Measurements from ENCODE around the gene MAGI1. TPM values are rescaled to one million over a fixed set of nuclear protein-coding genes. Genes with fewer than 3 reads are reported as not detected.

Gene MAGI1
- total RNA-seq, 1 donor from 2014 or later: 13.7 TPM

DNA sequence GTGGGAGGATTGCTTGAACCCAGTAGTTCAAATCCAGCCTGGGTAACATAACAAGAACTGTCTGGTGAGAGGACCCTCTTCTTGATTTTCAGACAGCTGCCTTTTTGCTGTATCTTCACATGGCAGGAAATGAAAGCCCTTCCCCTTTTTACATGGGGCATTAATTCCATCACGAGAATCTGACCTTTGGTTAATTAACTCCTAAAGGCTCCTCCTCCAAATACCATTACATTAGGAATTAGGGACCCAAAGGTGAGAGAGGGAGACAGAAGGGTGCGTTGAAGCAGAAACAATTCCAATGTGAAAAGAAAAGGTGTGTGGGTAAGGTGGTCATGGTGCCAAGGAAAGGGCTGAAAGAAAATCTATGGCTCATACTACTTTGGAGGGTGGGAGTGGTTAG is 536.2 kb downstream of the MAGI1 start:
- ATAC-seq: no peak

DNA sequence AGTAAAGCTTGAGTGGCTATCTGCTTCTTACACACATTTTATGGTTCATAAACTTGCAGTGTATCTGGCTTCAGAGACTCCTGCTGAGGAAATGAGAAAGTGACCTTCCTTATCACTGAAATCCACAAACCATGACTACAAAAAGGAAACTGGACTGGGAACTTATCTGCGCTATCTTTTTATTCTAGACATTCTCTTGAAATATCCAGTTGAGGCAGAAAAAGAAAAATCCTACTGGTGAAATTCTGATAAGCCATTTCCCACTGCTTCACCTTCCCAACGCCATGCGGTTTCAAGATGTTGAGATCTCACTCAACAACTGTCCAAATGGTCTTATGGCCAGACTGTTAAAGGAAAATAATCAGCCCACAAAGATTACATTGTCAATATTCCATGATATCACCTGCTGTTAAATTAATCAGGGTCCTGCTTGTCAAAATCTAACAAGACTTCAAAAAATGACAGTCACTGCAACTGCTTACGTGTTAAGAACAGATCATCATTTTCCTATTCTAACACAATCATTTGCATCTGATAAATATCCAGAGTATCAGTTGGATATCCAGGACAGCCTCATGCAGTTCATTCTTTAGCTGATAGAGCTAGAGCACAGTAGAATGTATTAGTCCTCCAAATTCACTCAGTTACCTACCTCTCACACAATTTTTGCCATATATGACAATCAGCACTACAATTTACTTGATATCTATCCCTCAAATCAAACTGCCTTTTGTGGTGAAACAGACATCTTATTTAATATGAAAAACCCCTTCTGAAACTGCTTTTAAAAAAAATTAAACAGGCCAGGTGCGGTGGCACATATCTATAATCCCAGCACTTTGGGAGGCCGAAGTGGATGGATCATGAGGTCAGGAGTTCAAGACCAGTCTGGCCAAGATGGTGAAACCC is 538.1 kb downstream of the MAGI1 start:
- no peak for ATAC-seq

DNA sequence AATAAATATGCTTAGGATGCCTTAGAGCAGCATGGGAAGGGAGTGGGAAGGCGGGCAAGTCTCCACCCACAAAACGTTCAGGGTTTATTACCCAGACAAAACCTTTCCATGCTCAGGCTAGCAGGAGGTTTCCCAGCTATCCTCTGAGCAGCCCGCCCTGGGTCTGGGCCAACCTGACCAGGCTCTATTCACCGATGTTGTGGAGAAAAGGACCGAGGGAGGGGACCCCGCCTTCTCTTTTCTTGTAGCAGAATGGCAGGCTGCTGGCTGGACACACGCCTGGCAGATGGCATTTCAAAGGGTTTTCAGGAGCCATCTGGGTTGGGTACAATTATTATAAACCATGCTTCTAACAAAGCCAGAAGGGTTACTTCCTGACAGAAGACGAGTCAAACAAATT is 540.9 kb downstream of the MAGI1 start:
- ATAC-seq: no peak

DNA sequence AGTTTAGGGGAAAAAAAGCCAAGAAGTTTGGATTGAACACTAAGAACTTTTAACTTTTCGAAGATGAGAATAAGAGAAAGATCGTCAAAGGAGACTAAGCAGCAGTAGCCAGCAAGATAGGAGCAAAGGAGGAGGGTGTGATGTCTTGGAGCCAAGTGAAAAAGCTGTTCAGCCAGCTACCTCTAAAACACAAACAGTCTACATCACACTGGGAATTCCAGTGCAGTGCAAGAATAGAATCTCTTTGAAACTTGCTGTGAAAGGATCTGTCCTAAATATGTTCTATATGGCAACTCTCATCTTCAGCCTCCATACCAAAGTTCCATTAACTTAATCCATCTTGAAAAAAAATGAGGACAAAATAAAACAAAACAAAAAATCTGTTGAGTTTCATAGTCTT is 541.5 kb downstream of the MAGI1 start:
- no peak for ATAC-seq

DNA sequence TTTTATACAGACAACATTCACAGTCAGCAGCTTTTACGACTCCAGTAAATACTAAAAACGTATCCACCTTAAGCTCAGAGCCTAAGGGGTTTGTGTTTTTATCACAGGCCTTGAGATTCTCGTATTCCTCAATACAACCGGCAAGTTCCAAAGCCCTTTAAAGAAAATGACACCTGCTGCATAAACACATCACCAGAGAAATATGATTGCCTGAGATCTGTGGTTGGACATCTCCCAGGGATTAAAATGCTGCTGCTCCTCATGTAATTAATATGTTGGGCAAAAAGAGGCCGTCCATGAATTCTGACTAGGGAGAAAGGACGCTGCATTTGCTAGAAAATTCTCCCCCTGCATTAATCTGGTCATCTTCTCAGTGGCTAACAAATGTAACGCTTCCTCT is 544.8 kb downstream of the MAGI1 start:
- ATAC-seq: no peak

DNA sequence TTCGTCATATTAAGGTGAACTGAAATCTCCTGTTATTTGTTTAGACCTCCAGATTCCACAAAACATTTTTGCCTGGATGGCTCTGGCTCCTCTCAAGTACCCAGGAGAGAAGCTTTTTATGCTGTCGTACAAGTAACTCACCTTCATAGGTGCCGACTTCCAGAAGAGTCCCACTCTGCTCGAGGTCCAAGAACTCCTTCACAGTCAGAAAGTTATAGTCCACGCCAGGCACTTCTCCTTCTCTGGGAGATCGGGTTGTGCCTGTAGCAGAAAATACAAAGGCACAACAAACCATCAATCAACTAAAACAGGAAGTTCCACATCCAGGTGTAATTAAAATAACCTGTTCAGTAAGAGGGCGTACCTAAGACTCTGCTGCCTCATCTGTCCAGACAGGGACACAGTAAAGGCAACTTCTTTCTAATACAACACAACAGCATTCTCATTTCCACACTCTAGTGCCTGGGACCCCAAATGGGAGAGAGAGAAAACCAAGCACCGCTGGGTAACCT is 545.3 kb downstream of the MAGI1 start:
- ATAC-seq: peak; percentile 77

DNA sequence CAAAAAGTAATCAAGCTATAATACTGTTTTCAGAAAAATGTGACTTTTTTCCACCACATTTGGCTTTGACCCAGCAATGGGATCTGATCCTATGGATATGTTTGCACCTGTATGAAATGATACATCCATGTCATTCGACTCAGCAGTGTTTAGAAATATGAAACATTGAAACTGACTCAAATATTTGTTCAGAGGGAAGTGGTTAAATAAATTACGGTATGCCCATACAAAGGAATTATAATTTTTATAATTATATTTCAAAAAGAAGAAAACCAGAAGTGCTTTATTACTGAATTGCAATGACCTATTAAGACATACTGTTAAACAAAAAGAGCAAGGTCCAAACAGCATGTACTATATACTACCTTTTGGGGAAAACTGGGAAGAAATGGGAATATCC is 546.5 kb downstream of the MAGI1 start:
- ATAC-seq: no peak

DNA sequence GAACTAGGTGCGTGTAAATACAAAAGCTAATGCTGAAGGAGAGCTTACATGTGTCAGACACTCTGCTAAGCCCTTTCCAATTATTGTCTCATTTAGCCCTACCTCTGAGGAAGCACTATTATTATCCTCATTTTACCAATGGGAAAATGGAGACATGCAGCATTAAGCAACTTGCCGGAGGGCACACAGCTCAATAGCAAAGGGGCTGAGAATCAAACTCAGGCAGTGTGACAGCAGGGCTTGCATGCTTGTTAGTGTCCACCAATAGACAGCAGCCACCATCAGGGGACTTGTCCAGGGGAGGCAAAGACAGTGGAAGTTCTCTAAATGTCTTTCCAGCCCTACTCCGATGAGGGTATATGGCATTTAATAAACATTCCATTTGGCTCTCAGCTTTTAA is 548.6 kb downstream of the MAGI1 start:
- no peak for ATAC-seq

DNA sequence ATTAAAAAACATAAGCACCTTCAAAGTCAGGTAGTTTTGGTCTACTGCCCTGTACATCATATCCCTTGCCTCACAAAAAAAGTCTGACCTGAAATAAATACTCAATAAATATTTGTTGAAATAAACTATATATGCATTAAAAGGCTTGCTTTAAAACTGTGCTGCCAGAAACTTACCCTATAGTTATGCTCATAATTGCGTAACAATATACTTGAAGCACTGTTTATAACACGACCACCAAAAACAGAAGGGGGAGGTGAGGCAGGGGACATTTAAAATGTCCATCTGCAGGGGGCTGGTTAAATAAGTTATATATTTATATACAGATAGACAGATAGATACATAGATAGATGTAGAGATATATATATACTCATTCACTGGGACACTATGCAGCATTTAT is 549.5 kb downstream of the MAGI1 start:
- ATAC-seq: no peak

DNA sequence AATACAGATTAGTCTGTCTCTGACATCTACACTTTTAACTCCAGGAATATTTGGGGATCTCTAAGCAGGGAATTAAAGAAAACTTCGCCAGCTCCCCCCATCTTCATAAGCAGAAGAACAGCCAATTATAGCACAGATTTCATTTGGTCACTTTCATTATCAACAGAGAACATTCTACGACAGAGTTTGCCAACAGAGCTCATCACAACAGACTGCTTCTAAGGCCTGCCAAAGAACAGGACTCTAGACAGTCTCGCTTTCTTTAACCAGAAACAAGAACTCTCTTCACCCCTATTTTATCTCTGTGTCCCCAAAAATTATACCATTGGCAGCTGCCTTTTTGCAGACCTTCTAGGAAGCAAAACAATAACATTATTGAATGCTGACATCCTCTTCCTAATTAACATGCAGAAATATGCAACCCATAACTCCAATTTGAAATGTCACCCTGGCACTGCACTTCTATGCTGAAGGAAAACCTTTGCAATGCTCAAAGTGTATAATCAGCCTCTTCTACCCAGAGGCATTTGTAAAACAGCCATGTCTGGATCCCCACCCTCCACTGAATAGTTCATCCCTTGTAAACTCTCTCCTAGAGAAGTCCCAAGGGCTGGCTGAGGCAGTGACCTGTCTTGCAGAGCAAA is 552.8 kb downstream of the MAGI1 start:
- ATAC-seq: no peak

DNA sequence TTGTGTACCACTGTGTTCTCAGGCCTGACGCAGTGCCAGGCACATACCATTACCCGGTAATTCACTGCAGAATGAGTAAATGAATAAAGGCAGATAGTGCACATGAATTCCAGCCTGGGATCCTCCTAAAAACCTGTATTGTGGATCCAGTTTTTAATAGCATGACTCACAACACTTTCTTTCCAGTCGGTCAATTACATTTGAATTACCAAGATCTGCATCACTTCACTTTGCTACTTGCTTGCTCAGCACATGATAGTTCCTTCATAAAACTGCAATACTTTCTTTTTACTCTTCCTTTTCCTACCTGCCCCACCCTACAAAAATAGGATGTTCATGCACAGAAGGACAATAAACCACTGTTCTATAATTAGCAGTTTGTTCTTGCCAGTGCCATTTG is 553.8 kb downstream of the MAGI1 start:
- ATAC-seq: peak; percentile 77

DNA sequence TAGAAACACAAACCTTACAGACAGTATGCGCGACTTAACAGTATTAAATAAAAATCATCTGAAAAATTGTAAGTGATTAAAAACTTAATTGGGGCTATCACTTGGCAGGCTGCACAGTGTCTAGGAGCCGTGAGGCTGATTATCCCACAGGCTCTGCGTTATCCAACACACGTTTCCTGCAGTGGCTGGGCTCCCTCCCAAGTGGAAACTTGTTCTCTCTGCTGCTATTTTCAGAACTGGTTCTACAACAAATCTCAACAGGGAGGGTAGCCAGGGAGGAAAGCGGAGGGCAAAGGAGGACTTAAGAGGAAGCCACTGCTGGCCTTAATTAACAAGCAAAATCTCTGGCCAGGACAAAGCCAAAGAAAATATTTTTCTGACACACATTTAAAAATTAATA is 555.2 kb downstream of the MAGI1 start:
- peak; percentile 89 for ATAC-seq

DNA sequence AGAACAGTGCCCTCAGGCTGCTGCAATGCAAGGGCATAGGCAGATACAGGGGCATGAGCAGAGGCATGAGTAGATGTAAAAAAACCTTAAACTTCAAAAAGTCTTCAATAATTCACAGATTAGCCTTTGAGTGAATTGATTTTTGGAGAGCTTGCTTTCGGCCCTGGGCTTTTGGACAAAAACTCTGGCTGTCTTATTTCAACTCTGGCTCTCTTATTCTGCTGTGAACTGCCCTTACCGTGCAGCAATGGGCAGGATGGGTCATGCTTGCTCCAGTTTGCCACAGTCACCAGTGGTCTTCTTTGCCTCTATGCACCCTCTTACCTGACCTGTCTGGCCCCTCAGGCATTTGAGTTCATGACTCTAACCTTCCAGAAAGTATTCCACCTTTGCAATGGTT is 555.7 kb downstream of the MAGI1 start:
- no peak for ATAC-seq

DNA sequence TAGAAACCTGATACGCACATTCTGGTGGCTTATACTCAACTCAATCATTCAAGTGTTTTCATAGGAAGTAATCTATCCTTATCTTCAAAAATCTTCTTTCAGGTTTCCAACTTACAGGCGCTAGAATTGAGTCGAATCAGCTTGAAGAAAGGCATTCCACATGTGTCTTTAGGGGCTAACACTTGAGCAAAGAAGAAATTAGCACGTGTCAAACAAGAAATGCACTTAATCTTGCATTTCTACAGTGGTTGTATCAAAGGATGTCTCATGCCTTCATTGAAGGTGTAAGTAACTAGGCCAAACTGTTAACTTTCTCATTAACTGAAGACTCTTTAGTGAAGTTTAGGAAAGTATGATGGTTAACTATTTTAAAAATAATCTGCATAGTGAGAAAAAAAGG is 557.6 kb downstream of the MAGI1 start:
- no peak for ATAC-seq

DNA sequence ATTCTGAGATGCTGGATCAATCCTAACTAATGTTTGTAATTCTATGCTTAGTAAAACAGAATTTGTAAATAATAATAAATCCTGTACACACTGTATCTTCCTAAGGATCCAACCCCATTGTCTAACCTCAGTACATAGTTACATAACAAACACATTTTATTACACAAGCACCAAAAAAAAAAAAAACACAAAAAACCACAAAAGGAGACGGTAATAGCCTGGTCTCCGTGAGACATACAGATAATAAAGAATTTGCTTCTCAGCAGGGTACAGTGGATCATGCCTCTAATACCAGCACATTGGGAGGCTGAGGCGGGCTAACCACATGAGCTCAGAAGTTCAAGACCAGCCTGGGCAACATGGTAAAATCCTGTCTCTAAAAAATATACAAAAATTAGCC is 558.7 kb downstream of the MAGI1 start:
- ATAC-seq: no peak

DNA sequence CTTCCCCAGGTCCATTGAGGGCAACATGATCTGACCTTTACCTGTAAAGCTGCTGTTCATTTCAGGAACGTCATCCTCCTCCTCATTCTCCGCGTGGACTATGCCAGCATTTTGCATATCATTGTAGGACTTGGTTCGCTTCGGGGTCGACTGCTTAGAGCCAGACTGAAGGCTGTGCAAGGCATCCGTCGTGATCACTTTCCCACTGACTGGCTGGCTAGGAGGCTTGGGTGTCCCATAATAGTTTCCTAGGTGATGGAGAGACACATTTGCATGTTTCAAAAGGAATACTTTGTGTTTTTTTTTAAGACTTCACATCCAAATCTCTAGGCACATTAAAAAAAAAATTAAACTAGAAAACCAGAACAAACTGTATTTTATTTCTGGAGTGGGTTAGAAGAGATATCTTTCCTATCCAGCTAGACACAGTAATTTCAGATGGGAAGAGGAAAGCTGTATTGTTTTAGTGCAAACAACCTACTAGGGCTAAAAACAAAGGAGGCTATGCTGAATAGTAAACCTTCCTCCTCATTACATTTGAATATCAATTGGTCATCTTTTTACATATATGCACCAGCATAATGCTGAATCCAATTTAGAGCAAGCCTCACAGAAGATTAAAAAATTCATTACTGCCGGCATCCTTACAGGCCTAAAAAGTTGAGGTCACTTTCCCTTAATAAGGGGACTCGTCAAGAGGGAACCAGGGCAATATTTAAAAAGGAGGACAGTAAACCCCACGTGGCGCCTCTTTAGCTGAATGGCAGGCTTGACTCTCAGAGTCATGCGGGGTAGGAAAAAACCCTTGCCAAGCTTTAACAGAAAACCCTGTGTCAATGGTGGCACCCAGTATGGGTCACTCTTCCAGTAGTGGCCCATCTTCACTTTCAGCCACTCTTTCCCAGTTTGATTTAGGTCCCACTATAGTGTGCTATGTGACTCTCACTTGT is 559.9 kb downstream of the MAGI1 start:
- no peak for ATAC-seq

DNA sequence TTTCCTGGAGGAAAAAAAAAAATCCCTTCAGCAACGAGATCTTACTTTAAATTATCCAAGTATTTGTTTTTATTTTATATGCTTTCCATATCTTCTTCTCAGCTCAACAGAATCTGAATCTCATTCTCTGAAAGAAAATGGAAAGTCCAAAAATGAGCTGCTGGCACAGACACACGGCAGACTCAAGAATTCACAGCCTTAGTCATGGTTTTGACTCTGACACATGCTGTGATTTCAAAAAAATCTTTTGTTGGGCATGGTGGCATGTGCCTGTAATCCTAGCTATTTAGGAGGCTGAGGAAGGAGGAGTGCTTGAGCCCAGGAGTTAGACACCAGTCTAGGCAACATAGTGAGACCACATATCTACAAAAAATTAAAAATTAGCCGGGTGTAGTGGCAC is 565.0 kb downstream of the MAGI1 start:
- ATAC-seq: no peak

DNA sequence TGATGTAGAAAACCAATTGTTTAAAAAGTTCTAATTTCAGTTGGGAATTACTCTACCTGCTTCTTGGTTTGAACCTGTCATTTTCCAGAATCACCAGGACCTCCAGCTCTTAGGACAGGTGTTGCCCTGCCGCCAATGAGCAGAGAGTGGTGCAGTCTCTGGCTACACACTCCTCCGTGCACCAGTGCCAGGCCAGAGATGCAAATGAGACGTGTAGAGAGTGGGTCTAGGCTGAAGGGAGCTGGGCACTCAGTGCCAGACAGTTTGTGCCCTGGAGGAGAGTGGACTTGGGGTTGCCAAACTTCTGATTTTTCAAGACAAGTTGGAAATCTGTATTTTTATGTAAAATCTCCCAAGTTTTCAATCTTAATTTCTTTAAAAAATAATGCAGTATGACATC is 566.2 kb downstream of the MAGI1 start:
- ATAC-seq: no peak

DNA sequence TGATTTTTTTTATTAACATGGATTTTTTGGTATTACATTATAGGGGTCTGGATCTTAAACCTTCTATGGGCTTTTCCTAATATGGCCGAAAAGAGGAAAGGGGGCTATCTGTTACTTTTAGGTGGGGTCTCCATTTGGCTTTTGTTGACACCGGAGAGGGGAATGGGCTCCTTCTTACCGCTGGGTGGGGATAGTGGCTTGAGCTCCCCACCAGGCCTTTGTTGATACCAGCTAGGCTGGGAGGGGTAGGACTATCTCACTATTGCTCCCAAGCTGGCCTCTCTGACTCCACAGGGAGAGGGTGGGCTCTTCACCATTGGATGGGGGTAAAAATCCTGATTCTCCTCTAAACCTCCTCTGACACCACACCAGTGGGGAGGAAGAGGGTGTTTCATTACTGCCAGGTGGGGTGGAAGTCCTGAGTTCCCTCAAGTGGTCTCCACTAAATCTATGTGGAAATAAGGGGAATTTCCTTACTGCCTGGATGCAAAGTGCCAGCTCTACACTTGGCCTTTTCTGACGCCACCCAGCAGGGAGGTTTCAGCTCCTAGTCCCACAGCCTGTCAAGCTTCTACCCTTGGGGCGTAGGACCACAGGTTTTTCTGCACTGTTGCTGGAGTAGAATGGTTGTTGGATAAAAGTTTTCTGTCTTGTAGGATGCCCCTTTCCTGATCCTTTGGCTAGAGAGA is 572.3 kb downstream of the MAGI1 start:
- no peak for ATAC-seq

DNA sequence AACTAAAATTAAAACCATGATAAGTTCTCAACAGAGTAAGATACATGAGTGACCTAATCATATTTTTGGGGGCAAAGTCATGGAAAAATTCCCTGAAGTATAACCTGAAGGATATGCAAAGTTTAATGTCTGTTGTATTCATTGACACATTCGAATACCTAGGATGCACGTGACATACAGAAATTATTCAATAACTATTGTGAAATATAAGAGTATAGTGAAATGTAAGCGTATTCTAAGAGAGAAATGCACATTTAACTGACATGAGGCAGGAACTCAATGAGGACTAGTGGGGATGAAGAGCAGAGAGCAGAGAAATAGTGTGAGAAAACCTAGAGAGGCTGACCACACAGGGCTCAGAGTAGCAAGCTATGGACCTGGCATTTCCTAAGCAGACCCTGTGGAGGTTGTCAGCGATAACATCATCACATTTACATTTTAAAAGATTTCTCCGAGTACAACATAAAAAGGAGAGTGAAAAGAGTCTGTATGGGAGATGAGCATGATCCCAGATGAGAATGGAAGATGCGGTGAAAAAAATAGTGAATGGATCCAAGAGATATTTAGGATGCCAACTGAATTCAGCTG is 588.8 kb downstream of the MAGI1 start:
- ATAC-seq: no peak

DNA sequence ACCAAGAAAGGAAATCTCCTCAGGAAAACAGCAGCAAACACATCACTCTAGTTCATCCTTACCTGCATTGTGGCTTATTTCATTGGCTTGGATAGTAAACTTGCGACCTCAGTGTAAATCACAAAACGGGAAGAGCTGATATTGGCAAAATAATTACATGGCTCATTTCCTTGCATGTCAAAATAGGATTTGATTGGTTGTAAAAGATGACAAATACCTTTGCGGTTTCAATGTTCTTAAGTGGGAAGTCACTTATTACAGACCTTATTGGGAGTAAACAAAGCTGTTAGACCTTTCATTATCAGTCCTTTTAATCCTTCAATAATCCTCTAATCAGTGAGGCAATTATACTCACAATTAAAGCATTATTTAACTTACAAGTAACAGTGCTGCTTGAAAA is 590.6 kb downstream of the MAGI1 start:
- no peak for ATAC-seq
